ENCODE measurements around the gene CALHM2.
"Not testable (repeated sequence)": the region's sequence is repeated elsewhere in the genome, so short reads cannot be mapped to it uniquely, and the experiment has no call there.

Gene CALHM2, protein sequence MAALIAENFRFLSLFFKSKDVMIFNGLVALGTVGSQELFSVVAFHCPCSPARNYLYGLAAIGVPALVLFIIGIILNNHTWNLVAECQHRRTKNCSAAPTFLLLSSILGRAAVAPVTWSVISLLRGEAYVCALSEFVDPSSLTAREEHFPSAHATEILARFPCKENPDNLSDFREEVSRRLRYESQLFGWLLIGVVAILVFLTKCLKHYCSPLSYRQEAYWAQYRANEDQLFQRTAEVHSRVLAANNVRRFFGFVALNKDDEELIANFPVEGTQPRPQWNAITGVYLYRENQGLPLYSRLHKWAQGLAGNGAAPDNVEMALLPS

DNA sequence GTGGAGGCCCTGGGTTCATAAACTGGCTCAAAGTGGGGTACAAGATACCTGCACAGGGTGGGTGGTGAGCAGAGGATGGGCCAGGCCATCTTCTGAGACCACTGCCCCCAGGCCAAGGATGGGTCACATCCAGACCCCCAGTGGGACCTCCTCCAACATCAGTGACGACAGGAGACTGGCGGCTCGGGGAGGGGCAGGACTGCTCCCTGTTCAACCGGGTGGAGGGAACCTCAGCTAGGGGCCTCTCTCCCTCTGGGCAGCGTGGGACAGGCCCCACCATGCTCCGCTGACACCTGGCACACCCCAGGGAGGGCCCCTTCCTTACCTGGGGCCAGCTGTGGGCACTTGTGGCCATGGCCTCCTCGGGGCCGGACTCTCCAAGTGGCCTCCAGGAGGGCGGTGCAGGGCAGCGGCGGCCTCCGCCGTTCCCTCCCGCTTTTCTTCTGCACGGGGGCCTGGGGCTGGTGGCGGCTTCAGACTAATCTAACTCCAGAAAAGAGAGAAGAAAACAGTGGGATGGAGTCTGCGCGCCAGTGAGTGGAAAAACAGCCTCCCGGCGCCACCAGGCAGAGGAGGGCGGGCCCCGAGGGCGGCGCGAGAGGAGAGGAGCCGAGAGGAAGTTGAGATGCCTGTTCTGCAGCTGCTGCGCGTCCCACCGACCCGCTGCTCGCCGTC lies at the start of gene CALHM2:
Gene CALHM2 (minus strand): TSS at position 540 of the 675 bp plus-strand sequence. CDS start 2,429 bp downstream, outside the sequence.
- peak; percentile 79 for DNase-seq

DNA sequence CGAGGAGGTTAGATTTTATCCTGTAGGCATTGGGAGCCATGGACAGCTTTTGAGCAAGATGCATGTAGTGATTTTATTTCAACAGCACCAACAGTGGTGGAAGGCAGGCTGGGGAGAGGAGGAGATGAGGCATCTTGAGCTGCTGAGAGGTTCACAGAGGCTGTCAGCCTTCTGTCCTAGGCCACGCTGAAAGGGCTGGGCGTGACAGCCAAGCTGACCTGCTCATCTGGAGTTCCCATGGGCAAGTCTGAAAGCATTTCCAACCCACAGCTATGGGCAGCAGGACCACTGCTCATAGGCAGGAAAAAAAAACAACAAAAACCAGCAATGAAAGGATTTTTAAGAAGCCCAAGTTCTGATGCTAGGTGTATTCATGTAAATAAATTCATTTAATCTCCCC lies 49.0 kb upstream of the CALHM2 start:
- no peak for DNase-seq

DNA sequence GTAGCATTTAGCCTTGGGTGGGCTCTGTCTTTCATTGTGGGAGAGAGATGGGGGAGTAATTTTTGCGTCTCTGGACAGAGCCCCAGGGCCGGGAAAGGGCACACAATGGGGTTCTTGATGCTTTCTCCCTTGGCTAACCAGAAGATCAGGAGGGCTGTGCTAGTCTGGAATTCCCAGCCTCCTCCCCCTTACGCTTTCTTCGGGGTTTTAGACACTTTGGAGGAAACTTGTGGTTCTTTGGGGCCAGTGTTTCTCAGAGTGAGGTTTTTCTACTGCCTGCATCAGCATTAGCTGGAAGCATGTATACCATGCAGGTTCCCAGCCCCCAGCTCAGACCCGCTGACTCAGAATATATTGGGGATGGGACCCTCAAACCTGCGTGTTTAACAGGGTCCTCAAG lies 48.3 kb upstream of the CALHM2 start:
- DNase-seq: no peak

DNA sequence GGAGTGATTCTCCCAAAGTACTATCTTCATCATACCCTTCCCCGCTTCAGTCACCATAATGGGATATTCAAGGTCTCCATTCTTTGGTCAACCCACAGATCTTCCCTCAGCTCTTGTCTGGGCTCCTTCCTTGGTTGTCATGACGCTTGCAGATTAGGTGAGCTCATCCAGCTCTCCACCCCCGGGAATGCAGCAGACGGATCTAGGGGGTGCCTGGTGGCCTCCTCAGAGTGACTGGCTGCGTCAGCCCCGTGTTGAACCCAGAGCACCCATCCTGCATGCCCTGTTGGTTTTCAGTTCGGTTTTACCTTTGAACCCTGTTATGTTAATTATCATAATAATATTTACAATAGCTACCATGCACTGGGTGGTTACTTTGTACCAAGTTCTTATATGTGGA lies 47.7 kb upstream of the CALHM2 start:
- no peak for DNase-seq

DNA sequence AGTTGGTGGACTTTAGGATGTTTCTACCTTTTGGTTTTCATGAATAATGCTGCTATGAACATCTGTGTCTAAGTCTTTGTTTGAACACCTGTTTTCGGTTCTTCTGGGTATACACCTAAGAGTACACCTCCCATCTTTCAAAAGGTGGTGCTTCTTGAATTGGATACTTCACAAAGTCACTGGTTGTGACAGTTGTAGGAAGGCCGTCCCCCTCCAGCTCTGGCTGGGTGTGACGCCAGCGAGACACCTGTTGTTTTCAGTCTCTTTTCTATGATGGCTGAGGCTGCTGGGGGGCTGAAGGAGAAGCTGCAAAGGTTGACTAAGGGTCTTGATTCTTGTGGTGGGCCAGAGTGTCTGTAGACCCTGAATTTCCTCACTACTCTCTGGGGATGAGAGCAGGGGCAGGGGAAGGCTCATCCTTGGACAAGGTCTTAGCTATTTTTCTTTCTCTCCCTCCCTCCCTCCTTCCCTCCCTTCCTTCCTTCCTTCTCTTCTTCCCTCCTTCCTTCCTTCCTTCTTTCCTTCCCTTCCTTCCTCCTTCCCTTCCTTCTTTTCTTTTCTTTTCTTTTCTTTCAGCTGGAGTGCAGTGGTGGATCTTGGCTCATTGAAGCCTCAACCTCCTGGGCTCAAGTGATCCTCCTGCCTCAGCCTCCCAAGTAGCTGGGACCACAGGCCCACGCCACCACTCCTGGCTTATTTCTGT lies 46.9 kb upstream of the CALHM2 start:
- no peak for DNase-seq

DNA sequence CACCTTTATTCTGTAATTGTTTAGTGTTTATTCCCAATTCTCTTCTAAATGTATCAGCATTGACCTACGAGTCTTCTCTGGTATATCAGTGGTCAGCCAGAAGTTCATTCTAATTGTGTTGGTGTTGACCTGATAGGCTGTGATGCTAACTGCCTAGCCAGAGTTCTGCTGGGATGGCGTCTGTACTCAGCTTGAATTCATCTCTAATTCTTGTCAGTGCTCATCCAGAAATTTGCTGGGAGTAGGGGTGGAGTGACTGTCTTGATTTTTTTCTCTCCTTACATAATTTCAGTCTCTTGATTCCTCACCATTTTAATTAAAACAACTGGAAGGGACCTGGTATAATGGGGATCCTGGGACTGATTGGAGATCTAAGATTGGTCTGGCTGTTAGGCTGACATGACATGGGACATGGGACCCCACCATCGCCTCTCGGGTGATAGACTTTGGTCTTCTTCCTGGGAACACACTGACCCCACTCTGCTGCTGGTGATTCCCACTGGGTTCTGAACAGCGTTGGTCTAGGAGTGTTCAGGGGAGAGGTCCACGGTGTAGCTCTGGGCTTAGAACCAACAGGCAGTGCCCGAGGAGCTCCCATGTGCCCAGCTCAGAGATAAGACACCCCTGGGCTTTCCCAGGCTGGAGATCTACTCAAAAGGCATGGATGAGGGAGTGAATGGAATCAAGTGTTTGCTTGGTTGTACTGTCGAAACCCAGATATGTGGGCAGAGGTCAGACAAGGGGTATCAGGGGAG lies 45.2 kb upstream of the CALHM2 start:
- DNase-seq: no peak

DNA sequence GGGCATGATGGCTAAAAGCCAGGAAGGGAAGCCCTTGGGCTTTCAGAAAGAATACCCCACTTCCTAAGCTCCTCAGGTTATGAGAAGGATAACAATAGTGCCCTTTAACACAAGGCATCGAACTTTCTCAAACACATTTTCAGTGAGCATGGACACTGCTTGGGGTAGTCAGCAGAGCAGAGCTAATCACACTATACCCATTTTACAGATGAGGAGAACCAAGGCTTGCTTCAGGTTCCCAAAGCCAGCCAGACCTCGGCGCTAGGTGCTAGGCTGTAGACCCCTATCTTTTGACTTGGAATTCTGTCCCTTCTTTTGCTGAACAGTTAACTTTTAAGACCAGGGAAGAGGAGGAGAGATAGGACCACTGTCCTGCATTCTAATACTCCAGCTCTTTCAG lies 43.2 kb upstream of the CALHM2 start:
- DNase-seq: no peak

DNA sequence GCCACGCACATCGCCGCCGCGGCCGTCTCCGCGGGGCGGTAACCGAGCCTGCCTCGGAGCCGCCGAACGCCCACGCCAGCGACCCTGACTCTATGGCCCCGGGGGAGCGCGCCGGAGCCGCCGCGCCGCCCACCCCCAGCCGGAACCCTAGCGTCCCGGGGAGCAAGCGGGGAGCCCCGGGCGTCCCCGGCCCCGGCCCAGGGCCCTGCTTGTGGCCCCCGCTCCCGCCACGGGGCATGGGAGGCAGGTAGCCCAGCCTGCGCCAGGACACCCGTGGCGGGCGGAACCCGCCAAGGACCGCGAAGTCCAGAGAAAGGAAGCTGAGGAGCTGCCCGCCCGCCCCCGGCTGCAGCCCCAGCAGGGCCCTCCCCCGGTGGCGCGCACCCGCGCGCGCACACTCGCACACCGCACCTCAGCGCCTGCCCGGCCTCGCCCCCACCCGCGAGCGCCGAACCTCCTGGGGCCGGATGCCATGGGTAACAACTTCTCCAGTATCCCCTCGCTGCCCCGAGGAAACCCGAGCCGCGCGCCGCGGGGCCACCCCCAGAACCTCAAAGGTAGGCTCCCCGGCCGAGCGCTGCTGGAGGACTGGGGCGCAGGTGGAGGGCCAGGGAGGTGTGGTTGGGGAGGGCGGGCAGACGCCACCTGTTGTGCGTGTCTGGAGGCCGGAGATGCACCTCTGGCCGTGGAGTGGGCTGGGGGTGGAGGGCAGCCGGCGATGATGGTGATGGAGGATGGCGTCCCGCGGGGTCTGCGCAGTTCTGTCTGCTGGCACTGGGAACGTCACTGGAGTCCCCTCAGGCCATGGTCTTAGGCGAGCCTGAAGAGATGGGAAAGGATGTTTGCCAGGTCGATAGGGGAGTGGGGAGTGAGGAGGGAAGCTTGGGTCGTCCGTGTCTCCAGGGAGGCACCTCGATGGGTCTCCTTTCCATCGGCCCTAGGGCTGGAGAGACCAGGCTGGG lies 42.0 kb upstream of the CALHM2 start:
- DNase-seq: no peak

DNA sequence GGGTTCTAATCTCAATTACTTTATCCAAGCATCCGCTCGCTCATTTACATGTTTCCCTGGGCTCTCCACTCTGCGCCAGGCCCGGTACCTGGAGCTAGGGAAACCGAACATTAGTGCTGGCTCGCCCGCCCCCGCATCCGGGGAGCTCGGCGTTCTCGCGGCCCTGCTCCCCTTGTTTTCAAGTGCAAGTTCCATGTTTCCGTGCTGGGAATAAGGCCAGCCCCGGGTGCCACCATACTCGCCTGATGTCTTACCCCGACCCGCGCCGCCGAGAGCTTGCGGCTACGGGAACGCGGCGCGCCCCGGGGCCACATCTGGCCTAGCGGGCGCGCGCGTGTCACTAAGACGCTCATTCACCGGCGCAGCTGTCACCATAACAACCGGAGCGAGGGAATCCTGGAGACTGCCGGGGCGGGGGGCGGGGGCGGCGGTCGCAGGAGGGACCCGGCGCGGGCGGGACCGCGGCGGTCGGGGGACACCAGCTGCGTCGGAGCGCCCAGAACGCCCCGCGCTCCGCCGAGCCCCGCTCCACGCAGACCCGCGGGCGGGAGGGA lies 41.3 kb upstream of the CALHM2 start, which contains the start of gene NEURL1:
Gene NEURL1 (plus strand): TSS at position 344 of the 554 bp plus-strand sequence. CDS start 683 bp downstream, outside the sequence.
- DNase-seq: peak; percentile 48

DNA sequence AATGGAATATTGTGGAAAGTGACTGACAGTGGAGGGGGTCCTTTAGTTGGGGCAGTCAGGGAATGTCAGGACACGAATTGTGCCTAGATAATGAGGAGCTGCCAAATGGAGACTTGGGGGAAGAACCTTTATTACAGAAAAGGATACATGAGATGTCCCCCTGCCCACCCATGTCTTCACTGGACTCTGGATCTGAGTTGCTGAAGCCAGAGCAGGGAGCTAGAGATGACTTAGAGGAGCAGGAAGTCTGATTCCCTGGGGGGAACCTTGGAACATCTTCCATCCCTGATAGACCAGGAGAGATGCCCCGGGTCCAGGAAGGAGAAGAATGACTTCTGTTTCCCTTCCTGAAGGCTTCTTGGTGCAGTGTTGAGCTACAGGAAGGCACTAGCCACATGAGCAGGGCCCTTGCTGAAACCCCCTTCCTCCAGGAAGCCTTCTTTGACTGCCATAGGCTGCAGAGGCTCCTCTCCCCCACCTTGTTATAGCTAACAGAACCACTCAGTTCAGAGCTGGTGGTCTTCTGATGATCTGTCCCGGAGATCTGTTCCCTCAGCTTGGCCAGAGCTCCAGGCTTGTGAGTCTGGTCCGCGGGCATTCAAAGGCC lies 40.6 kb upstream of the CALHM2 start:
- DNase-seq: no peak

DNA sequence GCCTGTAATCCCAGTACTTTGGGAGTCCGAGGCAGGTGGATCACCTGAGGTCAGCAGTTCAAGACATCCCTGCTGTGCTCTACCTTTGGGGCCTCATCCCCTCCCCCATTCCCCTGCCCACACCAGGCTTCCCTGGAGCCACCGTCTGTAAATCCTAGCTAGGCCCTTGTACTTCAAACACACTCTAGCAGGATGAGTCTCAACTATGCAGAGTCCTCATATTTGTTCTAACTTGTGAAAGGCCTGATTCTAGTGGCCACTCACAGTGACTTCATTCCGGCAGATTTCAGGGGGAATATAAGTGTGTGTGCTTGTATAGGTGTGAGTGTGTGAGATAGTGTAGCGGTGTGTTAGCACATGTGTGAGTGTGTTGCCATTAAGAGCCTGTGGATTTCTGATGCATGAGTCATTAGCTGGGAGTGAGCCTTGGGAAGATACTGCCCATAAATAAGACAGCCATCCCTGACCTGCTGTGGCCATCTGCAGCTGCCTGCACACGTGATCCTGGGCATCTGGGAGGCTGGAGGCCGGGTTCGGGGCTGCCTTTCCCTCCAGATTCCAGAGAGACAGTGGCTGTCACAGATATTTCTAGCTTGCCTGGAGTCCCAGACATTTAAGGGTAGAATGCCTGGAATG lies 39.7 kb upstream of the CALHM2 start:
- DNase-seq: no peak

DNA sequence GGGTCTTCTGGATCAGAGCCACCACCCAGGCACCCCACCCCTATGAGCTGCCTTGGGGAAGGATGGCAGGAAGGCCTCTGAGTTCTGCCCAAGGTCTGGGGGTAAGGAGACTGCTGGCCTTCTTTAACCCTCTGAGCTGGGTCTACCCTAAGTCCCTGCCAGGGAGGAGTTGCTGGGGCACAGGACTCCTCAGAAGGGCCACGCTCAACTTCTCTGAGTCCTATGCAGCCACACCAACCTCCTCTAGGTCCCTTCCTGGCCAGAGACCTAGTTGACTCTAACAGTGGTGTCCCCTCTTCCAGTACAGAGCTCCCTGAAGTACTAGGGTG lies 38.8 kb upstream of the CALHM2 start:
- no peak for DNase-seq

DNA sequence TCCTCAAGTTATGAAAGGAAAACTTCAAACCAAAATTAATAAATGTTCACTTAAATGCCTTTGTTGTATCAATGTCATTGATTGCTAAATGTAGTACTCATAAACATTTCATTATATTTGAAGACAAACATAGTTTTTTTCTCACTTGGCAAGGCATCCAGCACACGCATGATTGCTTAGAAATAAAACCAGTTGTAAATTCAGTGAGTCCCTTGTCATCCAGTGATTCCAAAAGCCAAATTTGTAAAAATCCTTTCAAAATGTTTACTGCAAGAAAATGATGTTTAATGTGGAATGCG lies 35.2 kb upstream of the CALHM2 start:
- DNase-seq: no peak

DNA sequence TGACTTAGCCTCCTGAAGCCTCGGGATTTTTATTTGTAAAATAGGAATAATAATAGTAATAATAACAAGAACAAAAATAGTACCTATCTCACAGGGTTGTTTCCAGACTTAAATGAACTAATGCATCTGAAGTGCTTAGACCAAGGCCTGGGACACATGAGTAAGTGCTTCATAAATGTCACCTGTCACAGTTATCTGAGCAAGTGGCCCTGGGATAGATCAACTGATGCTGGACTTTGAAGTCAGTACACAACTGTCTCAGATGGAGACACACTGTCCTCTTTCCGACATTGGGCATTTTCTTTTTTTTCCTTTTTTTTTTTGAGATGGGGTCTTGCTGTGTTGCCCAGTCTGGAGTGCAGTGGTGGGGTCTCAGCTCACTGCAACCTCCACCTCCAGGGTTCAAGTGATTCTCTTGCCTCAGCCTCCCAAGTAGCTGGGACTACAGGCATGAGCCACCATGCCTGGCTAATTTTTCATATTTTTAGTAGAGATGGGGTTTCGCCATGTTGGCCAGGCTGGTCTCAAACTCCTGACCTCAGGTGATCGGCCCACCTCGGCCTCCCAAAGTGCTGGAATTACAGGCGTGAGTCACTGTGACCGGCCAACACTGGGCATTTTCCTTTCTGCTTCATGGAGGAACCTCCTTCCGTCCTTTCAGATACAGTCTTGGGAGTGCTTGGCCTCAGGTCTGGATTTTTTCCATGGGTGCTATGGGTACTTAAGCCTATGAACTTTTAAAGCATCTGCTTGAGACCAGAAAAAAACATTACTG lies 34.7 kb upstream of the CALHM2 start:
- DNase-seq: not testable (repeated sequence)

DNA sequence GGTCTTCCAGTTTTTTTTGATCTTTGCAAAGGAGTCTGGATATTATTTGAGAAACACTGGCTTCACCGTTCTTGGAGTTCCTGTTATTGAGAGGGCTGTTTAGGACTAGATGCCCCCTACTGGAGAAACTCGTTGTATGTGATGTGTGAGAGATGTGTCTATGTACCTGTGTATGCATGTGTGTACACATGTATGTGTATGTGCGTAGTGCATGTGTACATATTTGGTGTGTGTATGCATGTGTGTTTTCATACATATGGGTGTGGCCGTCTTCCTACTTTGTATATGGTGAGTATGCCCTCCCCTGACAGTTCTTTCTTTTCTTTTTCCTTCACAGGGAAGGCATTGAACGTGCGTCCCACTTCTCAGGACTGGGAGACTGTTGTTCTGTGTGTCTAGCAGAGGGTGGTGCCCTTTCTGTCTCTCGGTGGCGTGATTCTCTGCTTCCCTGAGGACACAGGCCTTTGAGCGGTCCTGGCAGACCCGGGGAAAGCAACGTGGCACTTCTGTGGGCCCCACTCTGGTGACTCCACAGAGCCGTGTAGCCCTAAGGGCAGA lies 29.9 kb upstream of the CALHM2 start:
- peak; percentile 87 for DNase-seq

DNA sequence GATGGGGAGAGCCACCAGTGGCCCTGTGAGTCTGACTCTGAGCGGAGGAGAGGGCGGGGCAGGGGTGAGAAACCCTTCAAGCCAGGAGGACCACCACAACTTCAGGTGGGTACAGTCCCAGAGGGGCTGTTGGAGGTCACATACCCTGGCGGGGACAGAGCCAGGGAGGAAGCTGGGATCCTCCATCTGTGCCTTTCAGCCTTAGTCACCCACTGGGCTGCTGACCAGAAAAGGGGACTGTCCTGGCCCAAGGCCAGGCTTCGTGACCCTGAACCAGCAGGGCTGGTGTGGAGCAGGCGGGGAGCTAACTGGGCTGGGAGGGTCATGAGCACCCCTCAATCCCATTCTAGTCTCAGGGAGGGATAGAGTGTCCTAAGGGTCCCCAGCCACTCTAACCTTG lies 28.4 kb upstream of the CALHM2 start:
- no peak for DNase-seq

DNA sequence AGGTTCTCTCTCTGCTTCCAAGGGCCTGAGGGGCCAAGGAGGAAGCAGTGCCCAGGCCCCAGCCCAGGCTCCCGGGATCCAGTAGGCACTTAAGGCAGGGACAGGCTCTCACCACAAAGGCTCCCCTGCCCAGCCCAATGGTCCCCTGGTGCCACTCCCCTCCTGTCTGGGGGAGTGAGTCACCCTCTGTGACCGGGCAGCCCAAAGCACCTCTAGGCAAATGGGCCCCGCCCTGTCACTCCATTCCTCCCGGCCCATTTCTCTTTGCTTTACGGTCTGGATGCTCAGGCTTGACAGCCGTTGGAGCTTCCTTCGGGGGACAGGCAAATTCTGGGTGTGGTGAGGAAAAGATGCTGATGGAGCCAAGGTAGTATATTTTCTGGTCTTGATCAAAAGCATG lies 27.0 kb upstream of the CALHM2 start, which contains the start of gene CALHM3:
Gene CALHM3 (minus strand): TSS at position 106 of the 400 bp plus-strand sequence. CDS start 208 bp downstream, outside the sequence.
- no peak for DNase-seq

DNA sequence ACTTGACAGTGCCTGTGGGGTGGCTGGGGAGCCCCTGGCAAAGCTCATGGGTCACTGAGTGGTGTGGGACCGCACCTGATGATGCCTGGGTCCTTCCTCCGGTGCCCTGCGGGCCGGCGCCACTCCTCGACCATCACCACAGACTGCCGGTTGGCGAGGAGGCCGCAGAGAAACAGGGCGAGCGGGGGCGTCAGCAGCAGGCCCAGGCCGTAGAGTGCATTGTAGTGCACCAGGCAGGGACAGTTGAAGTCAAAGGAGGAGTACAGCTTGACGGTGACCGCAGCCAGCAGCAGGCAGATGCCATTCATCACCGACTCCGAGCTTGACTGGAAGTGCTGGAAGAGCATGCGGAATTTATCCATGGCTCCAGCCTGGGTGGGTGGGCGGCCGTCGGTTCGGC lies 26.5 kb upstream of the CALHM2 start:
- DNase-seq: no peak

DNA sequence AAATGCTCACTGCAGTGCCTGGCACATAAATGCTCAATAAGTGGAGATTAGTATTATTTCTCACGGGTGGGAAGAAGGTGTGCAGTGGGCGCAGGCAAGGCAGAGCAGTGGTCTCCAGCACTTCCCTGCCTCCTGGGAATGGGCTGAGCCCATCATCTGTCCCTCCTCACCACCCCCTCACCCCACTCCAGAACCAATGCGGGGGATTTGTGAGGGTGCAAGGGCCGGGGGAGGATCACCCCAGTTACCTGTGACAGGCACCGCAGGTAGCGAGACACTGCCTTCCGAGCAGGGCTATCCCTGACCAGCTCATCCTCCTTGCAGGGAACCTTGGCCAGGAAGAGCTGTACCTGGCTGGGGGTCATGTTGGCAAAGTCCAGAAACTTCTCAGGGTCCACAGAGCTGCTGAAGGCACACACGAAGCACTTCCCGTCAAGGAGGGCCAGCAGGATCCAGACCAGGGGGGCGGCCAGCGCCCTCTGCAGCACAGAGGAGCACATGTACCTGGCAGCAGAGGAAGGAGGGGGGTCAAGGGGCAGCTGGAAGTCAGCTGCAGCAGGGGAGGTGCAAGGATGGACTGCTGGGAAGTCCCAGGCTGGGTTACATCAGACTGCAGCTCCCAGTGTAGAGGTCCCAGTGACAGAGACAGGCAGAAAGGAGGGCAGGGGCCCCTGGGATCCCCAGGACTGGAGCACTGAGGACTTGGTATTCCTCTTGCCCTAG lies 24.0 kb upstream of the CALHM2 start:
- peak; percentile 54 for DNase-seq
